CD4-positive, alpha-beta T cell (primary cell): ENCODE data around the gene WASL. TPM values are rescaled to one million over a fixed set of nuclear protein-coding genes. Genes with fewer than 3 reads are reported as not detected.

Experiments used
- ATAC-seq: fragments of 200-7000 bp; cut with Tn5 transposase; one replicate; pipeline ENCODE4 v1.10.0; 2022; ENCODE audit warnings: mild to moderate bottlenecking; ENCODE audit not compliant: poor library complexity
- CTCF ChIA-PET: fragments of 350-600 bp; sonication (Branson Sonifier 250); formaldehyde crosslinking; loops from one replicate; lab custom pipeline; 2021; ENCODE audit warnings: antibody characterized with exemption, inconsistent platforms; lab: Charles Lee
- POLR2A ChIA-PET: fragments of 350-600 bp; sonication (Branson Sonifier 250); formaldehyde crosslinking; loops from one replicate; lab custom pipeline; 2021; ENCODE audit warnings: antibody characterized with exemption, inconsistent platforms; lab: Charles Lee
- DNase-seq, 14 experiments: peaks; one replicate each; pipeline ENCODE4 v3.0.0-alpha.2; 2013 to 2020; ENCODE audit warnings: mixed read lengths in 2 of 14
- H3K27ac ChIP-seq, 2 donors: one replicate each; pipeline versions ENCODE4 v1.5.1 to v1.7.0; 2013; ENCODE audit warnings: low read length in 2 of 2, low read depth in 1 of 2, mild to moderate bottlenecking in 1 of 2
- H3K27me3 ChIP-seq, 2 experiments: 1 replicate in 1 of 2; 2 replicates in 1 of 2; pipeline versions ENCODE4 v1.6.1 to v1.7.0; 2013; ENCODE audit warnings: low read length in 2 of 2, control low read depth in 1 of 2, mild to moderate bottlenecking in 1 of 2, moderate library complexity in 1 of 2; ENCODE audit not compliant: insufficient read depth in 2 of 2, control insufficient read depth in 1 of 2
- H3K36me3 ChIP-seq: one replicate; pipeline ENCODE4 v1.6.1; 2013; ENCODE audit warnings: low read length, control low read depth; ENCODE audit not compliant: insufficient read depth
- H3K4me1 ChIP-seq: one replicate; pipeline ENCODE4 v1.6.1; 2013; ENCODE audit warnings: low read length, control low read depth; ENCODE audit not compliant: insufficient read depth
- H3K4me3 ChIP-seq: one replicate; pipeline ENCODE4 v1.5.1; 2013; ENCODE audit warnings: mild to moderate bottlenecking, low read length, moderate library complexity
- H3K9me3 ChIP-seq, 2 experiments: 1 replicate in 1 of 2; 2 replicates in 1 of 2; pipeline versions ENCODE4 v1.6.1 to v1.7.0; 2013; ENCODE audit warnings: low read length in 2 of 2, mild to moderate bottlenecking in 2 of 2, control low read depth in 1 of 2, moderate library complexity in 1 of 2; ENCODE audit not compliant: control insufficient read depth in 1 of 2, insufficient read depth in 1 of 2
- H3K27ac Mint-ChIP-seq: one replicate; pipeline ENCODE4 v1.8.0; 2020; ENCODE audit warnings: mixed read lengths
- H3K27me3 Mint-ChIP-seq: one replicate; pipeline ENCODE4 v1.8.0; 2021; ENCODE audit warnings: mixed read lengths
- H3K36me3 Mint-ChIP-seq: one replicate; pipeline ENCODE4 v1.8.0; 2021; ENCODE audit warnings: low read depth, mixed read lengths
- H3K4me1 Mint-ChIP-seq: one replicate; pipeline ENCODE4 v1.8.0; 2021; ENCODE audit warnings: low read depth, mixed read lengths
- H3K4me3 Mint-ChIP-seq: one replicate; pipeline ENCODE4 v1.8.0; 2020; ENCODE audit warnings: mild to moderate bottlenecking, mixed read lengths
- H3K9me3 Mint-ChIP-seq: one replicate; pipeline ENCODE4 v1.8.0; 2020; ENCODE audit warnings: mixed read lengths
- intact Hi-C, 2 experiments: fragments of 100-400 bp; cut with DNase I in 1 of 2; cut with micrococcal nuclease in 1 of 2; formaldehyde crosslinking; loops; one replicate each; pipeline versions ENCODE4 v1.15.1 to v1.9.0; 2023 to 2025; cut with DNase I, micrococcal nuclease
- total RNA-seq, 174 experiments: library from RNA in 2 of 174; stranded (reverse) in 2 of 174; gene quantifications; one replicate each; pipeline ENCODE4 v1.2.3 and lab custom pipeline; 2021 to 2026
- TF ChIP-seq, protein P1 (sequence below): fragments of 200-600 bp; IDR thresholded peaks from one replicate; pipeline ENCODE4 v1.8.0; 2022; ENCODE audit warnings: antibody characterized with exemption, mild to moderate bottlenecking

Gene WASL
- total RNA-seq, 2 experiments from 2014 or later, result 8.6 to 9.3 TPM

DNA sequence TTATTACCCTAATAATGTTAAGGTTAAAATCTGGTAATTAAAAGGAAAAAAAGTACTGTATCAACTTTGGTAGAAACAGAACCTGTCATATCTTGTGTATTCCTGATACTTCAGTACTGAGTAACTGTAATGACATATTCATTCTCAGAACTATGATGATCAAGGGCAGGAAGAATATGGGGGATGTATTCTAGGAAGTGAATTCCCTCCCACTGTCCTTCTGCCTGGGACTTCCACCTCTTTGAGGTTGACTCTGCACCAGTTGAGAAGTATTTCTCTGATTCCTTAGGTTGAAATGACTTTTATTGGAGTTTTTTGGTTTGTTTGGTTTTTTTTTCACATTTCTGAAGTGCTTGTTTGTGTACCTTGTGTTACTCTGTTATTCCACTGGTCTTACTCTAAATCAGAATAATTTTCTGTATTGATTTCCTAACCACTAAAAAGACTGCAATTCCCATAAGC, 36.9 kb downstream of the WASL start:
- H3K4me3 Mint-ChIP-seq, result no peak overlapping the region
- H3K36me3 ChIP-seq, result peaks cover 16% of the 10 kb centered on the region
- intact Hi-C loops, result loop anchor here in 1 of 2 experiments (5.0 kb wide), 1 partner anchor 35 kb away; the partner anchor contains the start of gene WASL
- no peaks in the 10 kb centered on the region for H3K9me3 Mint-ChIP-seq
- H3K9me3 ChIP-seq, result no peaks in the 10 kb centered on the region
- POLR2A ChIA-PET, result no interaction called here
- H3K4me1 Mint-ChIP-seq, result peaks cover 59% of the 10 kb centered on the region
- TF ChIP-seq, protein P1, sequence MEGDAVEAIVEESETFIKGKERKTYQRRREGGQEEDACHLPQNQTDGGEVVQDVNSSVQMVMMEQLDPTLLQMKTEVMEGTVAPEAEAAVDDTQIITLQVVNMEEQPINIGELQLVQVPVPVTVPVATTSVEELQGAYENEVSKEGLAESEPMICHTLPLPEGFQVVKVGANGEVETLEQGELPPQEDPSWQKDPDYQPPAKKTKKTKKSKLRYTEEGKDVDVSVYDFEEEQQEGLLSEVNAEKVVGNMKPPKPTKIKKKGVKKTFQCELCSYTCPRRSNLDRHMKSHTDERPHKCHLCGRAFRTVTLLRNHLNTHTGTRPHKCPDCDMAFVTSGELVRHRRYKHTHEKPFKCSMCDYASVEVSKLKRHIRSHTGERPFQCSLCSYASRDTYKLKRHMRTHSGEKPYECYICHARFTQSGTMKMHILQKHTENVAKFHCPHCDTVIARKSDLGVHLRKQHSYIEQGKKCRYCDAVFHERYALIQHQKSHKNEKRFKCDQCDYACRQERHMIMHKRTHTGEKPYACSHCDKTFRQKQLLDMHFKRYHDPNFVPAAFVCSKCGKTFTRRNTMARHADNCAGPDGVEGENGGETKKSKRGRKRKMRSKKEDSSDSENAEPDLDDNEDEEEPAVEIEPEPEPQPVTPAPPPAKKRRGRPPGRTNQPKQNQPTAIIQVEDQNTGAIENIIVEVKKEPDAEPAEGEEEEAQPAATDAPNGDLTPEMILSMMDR, result no peak
- ATAC-seq (no peak), DNase-seq (peak in 1 of 14 experiments; percentile 8)
- no peaks in the 10 kb centered on the region for H3K27me3 Mint-ChIP-seq
- peaks cover 3% of the 10 kb centered on the region for H3K4me1 ChIP-seq
- H3K27ac Mint-ChIP-seq, result peak overlapping the region; percentile 1
- H3K36me3 Mint-ChIP-seq, result peaks cover 22% of the 10 kb centered on the region
- H3K4me3 ChIP-seq, result no peak overlapping the region
- H3K27ac ChIP-seq, result no peak overlapping the region
- H3K27me3 ChIP-seq, result no peaks in the 10 kb centered on the region
- CTCF ChIA-PET, result interaction anchor here (1.0 kb wide), 1 partner anchor 9 kb away, joined by 3 read pairs; no protein-coding TSS in a partner anchor

- H3K4me1 ChIP-seq, result peaks cover 3% of the 10 kb centered on the region
- no peaks in the 10 kb centered on the region for H3K27me3 Mint-ChIP-seq
- peaks cover 51% of the 10 kb centered on the region for H3K4me1 Mint-ChIP-seq
- intact Hi-C loops, result loop anchor here in 1 of 2 experiments (5.0 kb wide), 1 partner anchor 37 kb away; the partner anchor contains the start of gene WASL
- H3K36me3 Mint-ChIP-seq, result peaks cover 25% of the 10 kb centered on the region
- ATAC-seq, result no peak
- DNase-seq, result no peak
- H3K27ac Mint-ChIP-seq, result peak overlapping the region; percentile 13
- no peaks in the 10 kb centered on the region for H3K9me3 ChIP-seq
- ChIA-PET POLR2A (no interaction called here), CTCF (no interaction called here)
- peaks cover 20% of the 10 kb centered on the region for H3K36me3 ChIP-seq
- TF ChIP-seq, protein P1, result no peak
- no peaks in the 10 kb centered on the region for H3K27me3 ChIP-seq
- no peak overlapping the region for H3K4me3 Mint-ChIP-seq
- H3K27ac ChIP-seq, result no peak overlapping the region
- H3K4me3 ChIP-seq, result no peak overlapping the region
- H3K9me3 Mint-ChIP-seq, result no peaks in the 10 kb centered on the region
These were observed 38.1 kb downstream of the WASL start for GRCh38 chr7:123710683-123711082.

DNA sequence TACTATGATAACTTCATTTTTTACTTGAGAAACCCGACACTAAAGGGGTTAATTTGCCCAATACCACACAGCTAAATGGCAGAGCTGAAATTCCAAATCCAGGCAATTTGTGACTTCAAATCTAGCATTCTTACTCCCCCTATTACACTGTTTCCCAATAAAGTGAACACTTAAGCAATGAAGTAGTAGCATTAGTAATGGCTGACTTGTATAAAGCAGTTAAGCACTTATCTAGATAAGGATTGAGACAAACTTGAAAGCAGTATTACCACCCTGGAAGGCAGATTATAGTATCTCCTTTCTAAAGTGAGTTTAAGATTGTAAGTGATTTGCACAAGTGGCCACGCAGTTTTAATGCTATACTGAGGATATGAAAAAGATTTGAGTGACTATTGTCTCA, 39.3 kb downstream of the WASL start:
- Histone ChIP-seq H3K27me3 (no peaks in the 10 kb centered on the region), H3K9me3 (no peaks in the 10 kb centered on the region), H3K36me3 (peaks cover 28% of the 10 kb centered on the region), H3K4me1 (peaks cover 3% of the 10 kb centered on the region), H3K27ac (no peak overlapping the region), H3K4me3 (no peak overlapping the region)
- TF ChIP-seq, protein P1, result no peak
- ChIA-PET CTCF (no interaction called here), POLR2A (no interaction called here)
- H3K27ac Mint-ChIP-seq, result no peak overlapping the region
- intact Hi-C loops, result no loop called here
- H3K4me1 Mint-ChIP-seq, result peaks cover 39% of the 10 kb centered on the region
- H3K9me3 Mint-ChIP-seq, result no peaks in the 10 kb centered on the region
- no peak for ATAC-seq
- no peaks in the 10 kb centered on the region for H3K27me3 Mint-ChIP-seq
- peaks cover 36% of the 10 kb centered on the region for H3K36me3 Mint-ChIP-seq
- no peak for DNase-seq
- no peak overlapping the region for H3K4me3 Mint-ChIP-seq
